ENCODE results near the gene COTL1.
"Not testable (repeated sequence)": the region's sequence is repeated elsewhere in the genome, so short reads cannot be mapped to it uniquely, and the experiment has no call there.

The COTL1 gene

DNA sequence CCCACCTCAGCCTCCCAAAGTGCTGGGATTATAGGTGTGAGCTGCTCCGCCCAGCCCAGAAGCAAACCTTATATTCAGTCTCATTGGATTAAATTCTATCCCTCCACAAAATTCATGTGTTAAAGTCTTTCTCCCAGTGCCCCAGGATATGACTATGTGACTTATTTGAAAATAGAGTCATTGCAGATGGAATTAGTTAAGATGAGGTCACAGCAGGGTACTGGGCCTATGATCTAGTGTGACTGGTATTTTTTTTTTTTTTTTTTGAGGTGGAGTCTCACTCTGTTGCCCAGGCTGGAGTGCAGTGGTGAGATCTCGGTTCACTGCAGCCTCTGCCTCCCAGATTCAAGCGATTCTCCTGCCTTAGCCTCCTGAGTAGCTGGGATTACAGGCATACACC lies 99.7 kb downstream of the COTL1 start:
- Mint-ChIP-seq H3K27ac (peak overlapping the region; percentile 89), H3K4me1 (ENCODE audit: low read depth) (peaks cover 62% of the 10 kb centered on the region), H3K4me3 (peak overlapping the region; percentile 53), H3K36me3 (ENCODE audit: low read depth) (peaks cover 36% of the 10 kb centered on the region)
- DNase-seq (ENCODE audit: low spot score); H3K27me3 Mint-ChIP-seq (ENCODE audit: low read depth); H3K9me3 Mint-ChIP-seq: not testable (repeated sequence)

DNA sequence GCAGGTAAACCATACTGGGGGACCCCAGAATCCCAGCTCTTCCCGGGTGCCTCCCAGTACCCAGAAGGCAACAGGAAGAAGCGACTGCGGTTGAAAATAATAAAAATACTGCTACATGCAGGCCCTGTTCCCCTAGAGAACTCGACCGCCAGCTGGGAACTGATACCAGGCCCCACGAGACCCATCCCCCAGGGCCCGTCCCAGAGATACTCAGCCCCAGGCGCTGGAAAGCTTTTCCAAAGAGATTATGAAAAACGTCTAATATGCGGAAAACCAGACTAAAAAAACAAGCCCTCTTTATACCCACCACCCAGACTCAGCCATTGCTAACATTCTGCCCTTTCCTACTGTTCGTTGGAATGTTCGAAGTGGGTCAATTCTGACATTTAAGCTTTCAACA lies 100.5 kb downstream of the COTL1 start:
- Mint-ChIP-seq H3K9me3 (no peaks in the 10 kb centered on the region), H3K27me3 (ENCODE audit: low read depth) (no peaks in the 10 kb centered on the region), H3K4me1 (ENCODE audit: low read depth) (peaks cover 68% of the 10 kb centered on the region), H3K27ac (peak overlapping the region; percentile 89), H3K4me3 (peak overlapping the region; percentile 53), H3K36me3 (ENCODE audit: low read depth) (peaks cover 34% of the 10 kb centered on the region)
- DNase-seq (ENCODE audit: low spot score) = no peak

All from T-helper 2 cell treated with Interferon-gamma antibody and Interleukin-4, amounts not matched to agents 5 μg/mL and 100 μg/mL, for 36 hours (primary cell).